Keratinocyte (primary cell): ENCODE data around the gene PRMT1. TPM values are rescaled to one million over a fixed set of nuclear protein-coding genes. Genes with fewer than 3 reads are reported as not detected.
"Not testable (repeated sequence)": the region's sequence is repeated elsewhere in the genome, so short reads cannot be mapped to it uniquely, and the experiment has no call there.

Experiments
- DNase-seq: peaks from one replicate; pipeline ENCODE4 v3.0.0-alpha.2; 2011; ENCODE audit warnings: low read depth, missing footprints, low spot score
- FAIRE-seq: peaks from 2 replicates; lab custom pipeline; 2011; peaks lifted over from hg19 to GRCh38; lab: Jason Lieb, UNC
- H2AFZ ChIP-seq: 2 replicates; pipeline ENCODE4 v1.6.0; 2012; ENCODE audit warnings: low read length, control low read depth, inconsistent platforms; ENCODE audit not compliant: control insufficient read depth
- H3K27ac ChIP-seq: 2 replicates; pipeline ENCODE4 v1.5.1; 2011; ENCODE audit warnings: low read length; ENCODE audit not compliant: control insufficient read depth, insufficient read depth
- H3K27me3 ChIP-seq: 3 replicates; pipeline ENCODE4 v1.6.0; 2011; ENCODE audit warnings: low read length; ENCODE audit not compliant: control insufficient read depth, insufficient read depth; ENCODE audit errors: extremely low read depth
- H3K36me3 ChIP-seq, 2 experiments: 2 replicates in 1 of 2; 3 replicates in 1 of 2; pipeline ENCODE4 v1.5.1; 2011; ENCODE audit warnings: low read length in 2 of 2, mild to moderate bottlenecking in 1 of 2; ENCODE audit not compliant: control insufficient read depth in 2 of 2, insufficient read depth in 2 of 2; ENCODE audit errors: extremely low read depth in 1 of 2
- H3K4me1 ChIP-seq: 3 replicates; pipeline ENCODE4 v1.5.1; 2011; ENCODE audit warnings: low read length; ENCODE audit not compliant: control insufficient read depth, insufficient read depth; ENCODE audit errors: extremely low read depth
- H3K4me2 ChIP-seq: 3 replicates; pipeline ENCODE4 v1.6.0; 2011; ENCODE audit warnings: low read depth, low read length; ENCODE audit not compliant: control insufficient read depth, insufficient read depth; ENCODE audit errors: extremely low read depth
- H3K4me3 ChIP-seq, 3 experiments: fragments of 200-600 bp in 1 of 3; sonication (generic) in 1 of 3; 2 replicates in 2 of 3; 3 replicates in 1 of 3; pipeline ENCODE4 v1.5.1; 2011 to 2016; ENCODE audit warnings: low read length in 3 of 3, mild to moderate bottlenecking in 3 of 3, control low read depth in 2 of 3, inconsistent platforms in 1 of 3, low read depth in 1 of 3, mixed read lengths in 1 of 3, mixed run types in 1 of 3, moderate library complexity in 1 of 3; ENCODE audit not compliant: control insufficient read depth in 2 of 3, insufficient read depth in 2 of 3; ENCODE audit errors: extremely low read depth in 1 of 3
- H3K79me2 ChIP-seq: 2 replicates; pipeline ENCODE4 v1.6.0; 2012; ENCODE audit warnings: low read length; ENCODE audit not compliant: control insufficient read depth, insufficient read depth
- H3K9ac ChIP-seq: 3 replicates; pipeline ENCODE4 v1.6.0; 2011; ENCODE audit warnings: low read length; ENCODE audit not compliant: control insufficient read depth, insufficient read depth; ENCODE audit errors: extremely low read depth
- H3K9me1 ChIP-seq: 3 replicates; pipeline ENCODE4 v1.6.0; 2011; ENCODE audit warnings: low read length; ENCODE audit not compliant: control insufficient read depth, insufficient read depth; ENCODE audit errors: extremely low read depth
- H3K9me3 ChIP-seq: 2 replicates; pipeline ENCODE4 v1.5.1; 2012; ENCODE audit warnings: low read depth, low read length; ENCODE audit not compliant: control insufficient read depth
- H4K20me1 ChIP-seq: 3 replicates; pipeline ENCODE4 v1.6.0; 2011; ENCODE audit warnings: low read length; ENCODE audit not compliant: control insufficient read depth, insufficient read depth; ENCODE audit errors: extremely low read depth
- EZH2 ChIP-seq: IDR thresholded peaks from one replicate; pipeline ENCODE4 v1.6.1; 2012; ENCODE audit warnings: inconsistent platforms, mild to moderate bottlenecking, low read length, moderate library complexity
- dilution Hi-C: fragments of 300-500 bp; cut with MboI; formaldehyde crosslinking; loops from one replicate; pipeline ENCODE4 v1.7.0; 2020; ENCODE audit warnings: low sequenced_read_pairs; ENCODE audit not compliant: extremely low pct_ligation_motif_present
- polyA plus RNA-seq, 5 experiments: library from polyadenylated mRNA; depleted of rRNA in 3 of 5; stranded (reverse) in 3 of 5; stranded (forward) in 1 of 5; unstranded in 1 of 5; fragments of >200 nt; gene quantifications; 1 replicate in 1 of 5; 2 replicates in 3 of 5; 3 replicates in 1 of 5; pipeline versions ENCODE4 v1.2.1 to v1.2.3, GENCODE V29; 2011 to 2012; ENCODE audit warnings: missing spikeins in 2 of 5, low read depth in 1 of 5, low replicate concordance in 1 of 5
- TF ChIP-seq, protein P1 (sequence below), 3 experiments: IDR thresholded peaks in 1 of 3; conservative IDR thresholded peaks in 1 of 3; optimal IDR thresholded peaks in 1 of 3; 2 replicates in 2 of 3; 3 replicates in 1 of 3; pipeline versions ENCODE3 to v1.5.1; 2011; ENCODE audit warnings: low read length in 3 of 3, mild to moderate bottlenecking in 3 of 3, moderate library complexity in 2 of 3, control low read depth in 1 of 3, inconsistent platforms in 1 of 3; ENCODE audit not compliant: insufficient read depth in 2 of 3; ENCODE audit errors: extremely low read depth in 1 of 3

The PRMT1 gene
- polyA plus RNA-seq, 1 donor (not counting 4 experiments of a cell fraction or from before 2014, with no cell fraction given): 280 TPM

DNA sequence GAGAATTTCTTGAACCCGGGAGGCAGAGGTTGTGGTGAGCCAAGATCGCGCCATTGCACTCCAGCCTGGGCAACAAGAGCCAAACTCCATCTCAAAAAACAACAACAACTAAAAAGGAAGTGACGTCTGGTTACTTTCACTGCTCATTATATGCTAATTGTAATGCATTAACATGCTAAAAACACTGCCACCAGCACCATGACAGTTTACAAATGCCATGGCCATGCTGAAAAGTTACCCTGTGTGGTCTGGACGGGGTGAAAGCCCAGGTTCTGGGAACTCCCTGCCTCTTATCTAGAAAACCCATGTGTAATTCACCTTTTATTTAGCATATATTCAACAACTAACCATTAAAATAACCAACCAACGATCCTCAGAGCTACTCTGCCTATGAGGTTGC, 41.9 kb downstream of the PRMT1 start:
- H3K9me1 ChIP-seq: no peaks in the 10 kb centered on the region
- DNase-seq (no peak), FAIRE-seq (no peak)
- no peaks in the 10 kb centered on the region for H3K79me2 ChIP-seq
- no peaks in the 10 kb centered on the region for H3K27me3 ChIP-seq
- no peaks in the 10 kb centered on the region for H3K9me3 ChIP-seq
- no peak overlapping the region for H3K9ac ChIP-seq
- H3K4me1 ChIP-seq: no peaks in the 10 kb centered on the region
- H3K27ac ChIP-seq: no peak overlapping the region
- H2AFZ ChIP-seq: no peak overlapping the region
- TF ChIP-seq, protein P1, sequence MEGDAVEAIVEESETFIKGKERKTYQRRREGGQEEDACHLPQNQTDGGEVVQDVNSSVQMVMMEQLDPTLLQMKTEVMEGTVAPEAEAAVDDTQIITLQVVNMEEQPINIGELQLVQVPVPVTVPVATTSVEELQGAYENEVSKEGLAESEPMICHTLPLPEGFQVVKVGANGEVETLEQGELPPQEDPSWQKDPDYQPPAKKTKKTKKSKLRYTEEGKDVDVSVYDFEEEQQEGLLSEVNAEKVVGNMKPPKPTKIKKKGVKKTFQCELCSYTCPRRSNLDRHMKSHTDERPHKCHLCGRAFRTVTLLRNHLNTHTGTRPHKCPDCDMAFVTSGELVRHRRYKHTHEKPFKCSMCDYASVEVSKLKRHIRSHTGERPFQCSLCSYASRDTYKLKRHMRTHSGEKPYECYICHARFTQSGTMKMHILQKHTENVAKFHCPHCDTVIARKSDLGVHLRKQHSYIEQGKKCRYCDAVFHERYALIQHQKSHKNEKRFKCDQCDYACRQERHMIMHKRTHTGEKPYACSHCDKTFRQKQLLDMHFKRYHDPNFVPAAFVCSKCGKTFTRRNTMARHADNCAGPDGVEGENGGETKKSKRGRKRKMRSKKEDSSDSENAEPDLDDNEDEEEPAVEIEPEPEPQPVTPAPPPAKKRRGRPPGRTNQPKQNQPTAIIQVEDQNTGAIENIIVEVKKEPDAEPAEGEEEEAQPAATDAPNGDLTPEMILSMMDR (optimal IDR thresholded peaks at IDR 0.05 in 1 of 3, IDR thresholded peaks at IDR 0.05 in 1 of 3, conservative IDR thresholded peaks at IDR 0.05 in 1 of 3; ENCODE audit: extremely low read depth in 1 of 3, insufficient read depth in 2 of 3, low read length in 3 of 3): no peak
- no peak for TF ChIP-seq EZH2
- H4K20me1 ChIP-seq: no peaks in the 10 kb centered on the region
- no peak overlapping the region for H3K4me3 ChIP-seq
- no peaks in the 10 kb centered on the region for H3K36me3 ChIP-seq
- no peak overlapping the region for H3K4me2 ChIP-seq
- dilution Hi-C loops: no loop called here

DNA sequence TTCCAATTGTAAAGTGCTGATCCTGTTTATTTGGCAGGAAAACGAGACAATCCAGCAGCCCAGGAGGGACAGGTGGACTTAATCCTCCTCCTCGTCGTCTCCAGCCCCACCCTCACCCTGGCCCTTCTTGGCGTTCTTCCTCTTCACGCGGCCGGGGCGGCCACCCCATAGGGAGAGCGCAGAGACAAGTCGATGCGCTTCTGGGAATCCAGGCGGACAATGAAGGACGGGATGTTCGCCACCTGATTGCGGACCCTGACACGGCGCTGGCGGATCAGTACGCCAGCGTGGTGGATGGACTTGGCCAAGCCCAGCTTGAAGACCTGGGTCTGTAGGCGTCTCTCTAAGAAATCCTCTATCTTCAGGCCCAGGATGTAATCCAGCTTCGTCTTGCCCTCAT, 42.3 kb downstream of the PRMT1 start:
- H3K79me2 ChIP-seq, H3K4me1 ChIP-seq, H3K27ac ChIP-seq, DNase-seq, H3K4me3 ChIP-seq, H3K9me3 ChIP-seq, H3K4me2 ChIP-seq, H2AFZ ChIP-seq, H3K9me1 ChIP-seq, dilution Hi-C loops, H3K27me3 ChIP-seq, H4K20me1 ChIP-seq, H3K9ac ChIP-seq, H3K36me3 ChIP-seq, FAIRE-seq: not testable (repeated sequence)
